HEK293T (cell line): Measurements from ENCODE around the gene APEX1.

Experiments used
- CTCF ChIA-PET: fragments of 350-600 bp; formaldehyde crosslinking; extraction: SDS; loops from one replicate; lab custom pipeline; 2021; ENCODE audit warnings: antibody characterized with exemption, inconsistent platforms; lab: Yijun Ruan, JAX
- POLR2A ChIA-PET: fragments of 350-600 bp; formaldehyde crosslinking; extraction: SDS; loops from one replicate; lab custom pipeline; 2020; ENCODE audit warnings: antibody characterized with exemption, inconsistent platforms; lab: Yijun Ruan, JAX
- DNase-seq: peaks from one replicate; pipeline ENCODE4 v3.0.0; 2012; ENCODE audit warnings: mixed read lengths; ENCODE audit errors: extremely low spot score
- ARNT ChIP-seq: fragments of 450-650 bp; IDR thresholded peaks from 2 replicates; pipeline ENCODE4 v1.6.1; 2017; ENCODE audit warnings: mild to moderate bottlenecking
- BHLHE40 ChIP-seq: fragments of 450-650 bp; IDR thresholded peaks from 2 replicates; pipeline ENCODE4 v1.6.1; 2016; ENCODE audit warnings: mild to moderate bottlenecking, moderate library complexity, borderline replicate concordance
- CTBP1 ChIP-seq: fragments of 450-650 bp; IDR thresholded peaks from 2 replicates; pipeline ENCODE4 v1.6.1; 2016; ENCODE audit warnings: borderline replicate concordance
- ELF4 ChIP-seq: fragments of 450-650 bp; IDR thresholded peaks from 2 replicates; pipeline ENCODE4 v1.6.1; 2017; ENCODE audit warnings: antibody characterized with exemption
- FOXA1 ChIP-seq: fragments of 450-650 bp; IDR thresholded peaks from 2 replicates; pipeline ENCODE4 v1.6.1; 2016; ENCODE audit warnings: mild to moderate bottlenecking
- FOXK2 ChIP-seq: fragments of 450-650 bp; IDR thresholded peaks from 2 replicates; pipeline ENCODE4 v1.6.1; 2016; ENCODE audit warnings: mild to moderate bottlenecking
- FOXM1 ChIP-seq: fragments of 450-650 bp; IDR thresholded peaks from 2 replicates; pipeline ENCODE4 v1.6.1; 2017; ENCODE audit warnings: mild to moderate bottlenecking, borderline replicate concordance
- HDGF ChIP-seq: fragments of 450-650 bp; IDR thresholded peaks from 2 replicates; pipeline ENCODE4 v1.6.1; 2017; ENCODE audit warnings: antibody characterized with exemption, borderline replicate concordance
- L3MBTL2 ChIP-seq: fragments of 450-650 bp; conservative IDR thresholded peaks from 2 replicates; pipeline ENCODE4 v1.6.1; 2016; ENCODE audit warnings: mild to moderate bottlenecking
- LEF1 ChIP-seq: fragments of 450-650 bp; IDR thresholded peaks from 2 replicates; pipeline ENCODE4 v1.6.1; 2017; ENCODE audit warnings: mild to moderate bottlenecking, borderline replicate concordance
- NFRKB ChIP-seq: fragments of 450-650 bp; IDR thresholded peaks from 2 replicates; pipeline ENCODE4 v1.6.1; 2016; ENCODE audit warnings: mild to moderate bottlenecking, moderate library complexity
- SP1 ChIP-seq: fragments of 450-650 bp; IDR thresholded peaks from 2 replicates; pipeline ENCODE4 v1.6.1; 2017
- SUZ12 ChIP-seq: fragments of 450-650 bp; IDR thresholded peaks from 2 replicates; pipeline ENCODE4 v1.6.1; 2016; ENCODE audit warnings: mild to moderate bottlenecking
- TARDBP ChIP-seq: fragments of 450-650 bp; IDR thresholded peaks from 2 replicates; pipeline ENCODE4 v1.6.1; 2016
- ZNF384 ChIP-seq: fragments of 450-650 bp; IDR thresholded peaks from 2 replicates; pipeline ENCODE4 v1.6.1; 2016
- TF ChIP-seq, protein P1 (sequence below): fragments of 450-650 bp; IDR thresholded peaks from 2 replicates; pipeline ENCODE4 v1.6.1; 2016

The APEX1 gene

DNA sequence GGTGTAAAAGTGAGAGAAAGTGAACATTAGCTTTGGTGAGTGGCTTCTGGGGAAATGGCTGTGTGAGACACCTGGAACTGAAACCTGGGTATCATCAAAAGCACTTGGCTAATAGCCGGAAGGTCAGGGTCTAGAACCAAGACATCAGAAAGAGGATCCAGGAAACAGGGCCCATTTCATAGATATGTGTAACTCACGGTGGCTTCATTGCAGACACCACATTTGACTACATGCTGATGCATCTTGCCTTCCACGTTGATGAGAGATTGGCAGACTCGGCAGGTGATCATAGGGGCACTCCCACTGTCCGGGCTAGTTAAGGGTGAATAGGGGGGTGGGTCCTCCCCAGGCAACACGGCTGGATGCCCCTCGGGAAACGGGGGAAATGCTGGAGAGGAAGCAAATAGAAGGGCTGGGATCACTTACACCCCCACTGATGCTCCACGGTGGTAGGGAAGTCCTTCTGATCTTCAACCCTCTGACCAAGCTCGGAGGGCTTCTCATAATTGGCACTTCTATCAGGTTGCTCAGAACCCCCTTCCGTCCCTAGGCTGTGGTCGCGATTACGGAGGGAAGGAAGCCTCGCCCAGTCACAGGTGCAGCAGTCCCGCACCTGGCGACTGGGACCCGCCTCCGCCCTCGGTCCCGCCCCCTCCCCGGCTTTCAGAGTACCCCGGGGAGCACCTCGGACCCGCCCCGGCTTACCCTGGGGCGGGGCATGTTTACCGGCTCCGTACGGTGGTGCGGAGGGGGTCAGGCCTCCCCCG, 5.6 kb downstream of the APEX1 start:
- POLR2A ChIA-PET, result interaction anchor here (0.9 to 4.4 kb wide), 10 partner anchors 10 to 223 kb away, joined by 3 to 38 read pairs (median 6); partner anchors contain the start of genes PARP2, PNP, RNASE4 and TEP1
- TF ChIP-seq FOXA1, result no peak
- TF ChIP-seq, protein P1, sequence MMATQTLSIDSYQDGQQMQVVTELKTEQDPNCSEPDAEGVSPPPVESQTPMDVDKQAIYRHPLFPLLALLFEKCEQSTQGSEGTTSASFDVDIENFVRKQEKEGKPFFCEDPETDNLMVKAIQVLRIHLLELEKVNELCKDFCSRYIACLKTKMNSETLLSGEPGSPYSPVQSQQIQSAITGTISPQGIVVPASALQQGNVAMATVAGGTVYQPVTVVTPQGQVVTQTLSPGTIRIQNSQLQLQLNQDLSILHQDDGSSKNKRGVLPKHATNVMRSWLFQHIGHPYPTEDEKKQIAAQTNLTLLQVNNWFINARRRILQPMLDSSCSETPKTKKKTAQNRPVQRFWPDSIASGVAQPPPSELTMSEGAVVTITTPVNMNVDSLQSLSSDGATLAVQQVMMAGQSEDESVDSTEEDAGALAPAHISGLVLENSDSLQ, result no peak
- TF ChIP-seq TARDBP, result no peak
- no peak for TF ChIP-seq L3MBTL2
- TF ChIP-seq ARNT, result no peak
- TF ChIP-seq LEF1, result no peak
- TF ChIP-seq SP1, result no peak
- no peak for TF ChIP-seq HDGF
- no peak for TF ChIP-seq NFRKB
- TF ChIP-seq FOXK2, result no peak
- no peak for TF ChIP-seq ELF4
- no peak for DNase-seq
- CTCF ChIA-PET, result no interaction called here

DNA sequence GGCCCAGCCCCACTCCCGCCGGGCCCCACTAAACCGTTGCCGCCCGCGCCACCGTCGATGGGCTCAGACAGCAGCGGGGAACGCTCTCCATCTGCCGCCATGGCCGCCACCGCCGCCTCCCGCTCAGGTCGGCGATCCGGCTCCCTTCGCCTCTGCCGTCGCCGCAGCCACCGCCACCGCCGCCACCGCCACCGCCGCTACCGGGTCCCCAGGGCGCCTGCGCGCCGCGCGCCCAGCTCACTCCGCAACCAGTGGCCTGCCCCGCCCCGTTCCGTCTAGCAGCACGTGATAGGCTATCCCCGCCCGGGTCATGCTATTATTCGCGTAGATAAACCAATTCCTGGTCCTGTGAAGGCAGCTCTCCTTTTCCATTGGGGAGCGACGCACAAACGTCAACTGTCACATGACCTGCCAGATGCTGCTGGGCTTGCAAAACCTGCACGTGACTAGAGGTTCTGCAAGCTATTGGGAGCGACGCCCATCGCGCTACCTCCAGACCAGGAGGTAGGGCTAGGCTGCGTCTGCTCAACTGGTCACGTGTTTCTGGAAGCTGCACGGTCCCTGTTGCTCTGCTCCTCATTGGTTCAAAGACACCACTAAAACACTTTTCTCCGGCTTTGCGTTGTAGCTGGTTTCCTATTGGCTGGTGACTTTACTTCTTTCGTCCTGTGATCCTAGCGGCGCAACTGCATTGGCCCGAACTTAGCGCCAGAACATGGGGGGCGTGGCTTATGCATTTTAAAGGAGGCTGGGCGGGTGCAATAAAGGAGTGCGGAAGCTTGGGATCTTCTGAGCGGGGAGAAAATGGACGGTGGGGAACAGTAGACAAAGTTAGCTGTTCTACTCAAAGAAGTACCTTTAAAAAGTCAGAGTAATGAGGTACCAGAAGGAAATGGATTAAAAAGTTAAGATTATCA, 6.5 kb downstream of the APEX1 start, which contains the start of gene PIP4P1:
Gene PIP4P1 (minus strand): TSS at position 210 of the 917 bp plus-strand sequence. CDS start 109 bp downstream, at position 101.
- TF ChIP-seq, protein P1, result peak; percentile 84
- TF ChIP-seq L3MBTL2, result peak; percentile 93
- 0 out of 2 replicates have a peak, but pooled peaks have one; percentile 19 for TF ChIP-seq HDGF
- TF ChIP-seq CTBP1, result no peak
- TF ChIP-seq FOXK2, result peak; percentile 52; the same call in 1 of the 2 replicates
- TF ChIP-seq SP1, result no peak
- POLR2A ChIA-PET, result interaction anchor here (0.7 to 4.4 kb wide), 27 partner anchors 9 to 222 kb away, joined by 3 to 38 read pairs (median 5); partner anchors contain the start of genes PARP2, PNP, RNASE4 and TEP1
- DNase-seq, result peak; percentile 90
- CTCF ChIA-PET, result no interaction called here

DNA sequence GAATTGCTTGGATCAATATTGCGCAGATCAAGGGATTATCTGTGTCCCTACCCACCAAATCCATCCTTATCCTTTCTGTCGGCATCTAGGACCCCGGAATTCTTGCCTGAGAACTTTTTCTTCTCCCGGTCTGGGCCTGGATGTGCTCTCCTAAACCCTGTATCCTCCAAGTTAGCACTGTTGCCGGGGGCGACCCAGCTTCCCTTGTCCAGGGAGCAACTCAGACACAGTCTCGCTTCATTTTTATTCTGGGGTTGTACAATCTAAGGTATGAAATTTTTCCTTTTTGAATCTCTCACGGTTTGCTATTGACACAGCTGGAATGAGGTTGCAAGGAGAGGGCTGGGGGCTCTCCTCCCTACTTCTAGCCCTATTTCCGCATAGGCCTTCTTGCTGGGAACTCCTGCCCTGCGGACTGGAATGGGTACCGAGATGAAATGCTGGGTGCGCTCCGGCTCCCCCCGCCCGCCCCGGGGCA, 13.8 kb downstream of the APEX1 start:
- DNase-seq, result no peak
- TF ChIP-seq NFRKB (no peak), SUZ12 (no peak), CTBP1 (no peak), SP1 (no peak), HDGF (no peak), ZNF384 (no peak), FOXM1 (no peak), TARDBP (no peak), L3MBTL2 (no peak), FOXA1 (no peak), FOXK2 (no peak), LEF1 (no peak), ELF4 (no peak), ARNT (no peak), BHLHE40 (no peak)
- TF ChIP-seq, protein P1, result no peak
- POLR2A ChIA-PET, result interaction anchor here (1.3 to 4.0 kb wide), 6 partner anchors 9 to 126 kb away, joined by 4 to 47 read pairs (median 14); partner anchors contain the start of genes APEX1, OSGEP, PARP2 and PIP4P1
- CTCF ChIA-PET, result interaction anchor here (0.6 to 0.7 kb wide), 2 partner anchors 53 to 163 kb away, joined by 3 to 4 read pairs; partner anchors contain the start of gene TTC5

DNA sequence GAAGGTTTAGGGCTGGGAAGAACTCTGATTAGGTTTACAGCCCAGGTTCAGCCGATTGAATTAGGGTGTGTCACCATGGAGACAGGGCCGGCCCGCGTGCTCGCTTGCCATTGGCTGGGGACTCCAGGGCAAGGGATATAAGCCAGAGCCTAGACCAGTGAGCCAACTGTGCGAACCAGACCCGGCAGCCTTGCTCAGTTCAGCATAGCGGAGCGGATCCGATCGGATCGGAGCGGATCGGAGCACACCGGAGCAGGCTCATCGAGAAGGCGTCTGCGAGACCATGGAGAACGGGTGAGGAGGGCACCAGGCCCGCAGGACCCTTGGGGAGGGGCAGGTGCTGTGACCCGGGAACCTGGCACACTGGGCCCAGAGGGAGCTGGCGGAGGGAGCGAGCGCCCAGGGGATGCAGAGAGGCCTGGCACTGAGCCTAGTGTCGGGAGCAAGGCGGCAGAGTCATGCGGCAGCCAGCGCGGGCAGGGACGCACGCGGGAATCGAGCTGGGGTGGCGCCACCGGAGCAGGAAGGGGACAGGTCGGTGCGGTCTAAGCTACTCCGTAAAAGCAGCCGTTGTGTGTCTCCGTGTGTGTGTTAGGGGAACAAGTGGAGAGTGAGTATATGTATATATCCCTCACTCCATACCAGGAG, 14.3 kb downstream of the APEX1 start, which contains the start of gene PNP:
Gene PNP (plus strand): TSS at position 165 of the 648 bp plus-strand sequence. CDS start 119 bp downstream, at position 284.
- TF ChIP-seq L3MBTL2, result peak; percentile 39
- TF ChIP-seq HDGF, result no peak
- TF ChIP-seq LEF1, result no peak
- peak; percentile 88 for TF ChIP-seq ELF4
- no peak for TF ChIP-seq ARNT
- no peak for TF ChIP-seq FOXK2
- no peak for TF ChIP-seq FOXA1
- TF ChIP-seq ZNF384, result no peak
- POLR2A ChIA-PET, result interaction anchor here (0.7 to 4.0 kb wide), 22 partner anchors 9 to 214 kb away, joined by 3 to 47 read pairs (median 4); partner anchors contain the start of genes APEX1, OSGEP, PARP2 and PIP4P1
- CTCF ChIA-PET, result interaction anchor here (0.5 to 0.9 kb wide), 6 partner anchors 9 to 716 kb away, joined by 3 to 6 read pairs (median 4); partner anchors contain the start of gene TTC5
- peak; percentile 93 for DNase-seq
